ENCODE results near the gene CHAC2. TPM values are rescaled to one million over a fixed set of nuclear protein-coding genes. Genes with fewer than 3 reads are reported as not detected.

CHAC2 gene
- total RNA-seq, 3 donors from 2014 or later (not counting 1 experiment from before 2014, with no cell fraction given), result 0.83 to 1.5 (median 1.4) TPM

DNA sequence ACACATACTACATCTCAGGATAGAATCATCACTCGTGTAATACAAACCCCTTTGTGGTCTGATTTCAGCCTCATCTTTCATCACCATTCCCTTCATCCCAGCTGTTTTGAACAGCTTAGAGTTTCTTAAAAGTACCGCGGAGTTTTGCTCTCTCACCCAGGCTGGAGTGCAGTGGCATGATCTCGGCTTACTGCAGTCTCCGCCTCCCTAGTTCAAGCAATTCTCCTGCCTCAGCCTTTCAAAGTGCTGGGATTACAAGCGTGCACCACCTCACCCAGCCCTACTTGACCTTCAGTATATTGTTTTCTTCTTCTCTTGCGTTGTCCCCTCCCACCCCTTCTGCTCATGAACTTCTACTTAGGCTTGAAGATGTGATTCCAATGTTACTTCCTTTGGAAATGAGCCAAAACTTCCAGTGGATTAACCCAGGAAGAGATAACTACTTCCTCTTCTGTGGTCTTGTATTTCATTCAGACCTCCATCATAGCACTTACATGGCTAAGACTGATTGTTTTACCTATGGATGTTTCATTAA is 35.1 kb downstream of the CHAC2 start:
- Histone ChIP-seq H3K4me1 (ENCODE audit: control insufficient read depth, insufficient read depth, low read length) (no peaks in the 10 kb centered on the region), H3K27me3 (ENCODE audit: control insufficient read depth, insufficient read depth, low read length) (no peaks in the 10 kb centered on the region), H3K27ac (ENCODE audit: low read length) (no peak overlapping the region), H3K36me3 (ENCODE audit: control insufficient read depth, insufficient read depth, low read length) (peaks cover 74% of the 10 kb centered on the region), H3K9me3 (ENCODE audit: control insufficient read depth, insufficient read depth, low read length) (no peaks in the 10 kb centered on the region), H3K4me3 (ENCODE audit: low read length) (no peak overlapping the region)
- no peak overlapping the region for H3K4me3 Mint-ChIP-seq
- no peaks in the 10 kb centered on the region for H3K9me3 Mint-ChIP-seq
- 94% methylated on average over 7 of the region's 7 CpGs for WGBS (ENCODE audit: insufficient coverage)
- peaks cover 12% of the 10 kb centered on the region for H3K36me3 Mint-ChIP-seq
- TF ChIP-seq, protein P1, sequence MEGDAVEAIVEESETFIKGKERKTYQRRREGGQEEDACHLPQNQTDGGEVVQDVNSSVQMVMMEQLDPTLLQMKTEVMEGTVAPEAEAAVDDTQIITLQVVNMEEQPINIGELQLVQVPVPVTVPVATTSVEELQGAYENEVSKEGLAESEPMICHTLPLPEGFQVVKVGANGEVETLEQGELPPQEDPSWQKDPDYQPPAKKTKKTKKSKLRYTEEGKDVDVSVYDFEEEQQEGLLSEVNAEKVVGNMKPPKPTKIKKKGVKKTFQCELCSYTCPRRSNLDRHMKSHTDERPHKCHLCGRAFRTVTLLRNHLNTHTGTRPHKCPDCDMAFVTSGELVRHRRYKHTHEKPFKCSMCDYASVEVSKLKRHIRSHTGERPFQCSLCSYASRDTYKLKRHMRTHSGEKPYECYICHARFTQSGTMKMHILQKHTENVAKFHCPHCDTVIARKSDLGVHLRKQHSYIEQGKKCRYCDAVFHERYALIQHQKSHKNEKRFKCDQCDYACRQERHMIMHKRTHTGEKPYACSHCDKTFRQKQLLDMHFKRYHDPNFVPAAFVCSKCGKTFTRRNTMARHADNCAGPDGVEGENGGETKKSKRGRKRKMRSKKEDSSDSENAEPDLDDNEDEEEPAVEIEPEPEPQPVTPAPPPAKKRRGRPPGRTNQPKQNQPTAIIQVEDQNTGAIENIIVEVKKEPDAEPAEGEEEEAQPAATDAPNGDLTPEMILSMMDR (IDR thresholded peaks at IDR 0.05), result no peak
- no peaks in the 10 kb centered on the region for H3K27me3 Mint-ChIP-seq (ENCODE audit: low read depth in 2 of 2)
- no peak for DNase-seq
- H3K27ac Mint-ChIP-seq, result peak overlapping the region in 1 of 2 donors; percentile 0
- H3K4me1 Mint-ChIP-seq, result no peaks in the 10 kb centered on the region
- ATAC-seq, result no peak
- intact Hi-C loops (cut with micrococcal nuclease), result no loop called here

DNA sequence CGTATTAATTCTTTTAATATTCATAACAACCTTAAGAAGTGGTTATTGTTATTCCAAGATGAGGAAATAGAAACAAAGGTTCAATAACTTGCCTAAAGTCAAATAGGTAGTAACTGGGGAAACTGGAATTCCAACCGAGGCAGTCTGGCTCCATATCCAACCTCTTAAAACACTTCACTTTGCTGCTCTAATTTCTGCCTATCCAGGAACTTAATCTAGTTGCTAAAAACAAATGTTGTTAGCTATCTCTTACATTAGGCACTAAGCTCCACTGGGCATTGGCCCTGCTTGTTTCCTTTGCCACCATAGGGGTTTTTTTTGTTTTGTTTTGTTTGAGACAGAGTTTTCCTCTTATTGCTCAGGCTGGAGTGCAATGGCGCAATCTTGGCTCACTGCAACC is 44.0 kb downstream of the CHAC2 start:
- intact Hi-C loops (cut with micrococcal nuclease), result no loop called here
- Mint-ChIP-seq H3K9me3 (no peaks in the 10 kb centered on the region), H3K4me1 (no peaks in the 10 kb centered on the region), H3K36me3 (no peaks in the 10 kb centered on the region), H3K27me3 (ENCODE audit: low read depth in 2 of 2) (no peaks in the 10 kb centered on the region), H3K27ac (no peak overlapping the region), H3K4me3 (no peak overlapping the region)
- Histone ChIP-seq H3K9me3 (ENCODE audit: control insufficient read depth, insufficient read depth, low read length) (no peaks in the 10 kb centered on the region), H3K27me3 (ENCODE audit: control insufficient read depth, insufficient read depth, low read length) (no peaks in the 10 kb centered on the region), H3K27ac (ENCODE audit: low read length) (no peak overlapping the region), H3K36me3 (ENCODE audit: control insufficient read depth, insufficient read depth, low read length) (peaks cover 79% of the 10 kb centered on the region), H3K4me3 (ENCODE audit: low read length) (no peak overlapping the region), H3K4me1 (ENCODE audit: control insufficient read depth, insufficient read depth, low read length) (no peaks in the 10 kb centered on the region)
- ATAC-seq (no peak), DNase-seq (no peak)
- TF ChIP-seq, protein P1 (IDR thresholded peaks at IDR 0.05), result no peak
- WGBS (ENCODE audit: insufficient coverage), result 100% methylated on average over 2 of the region's 3 CpGs

- Histone ChIP-seq H3K4me1 (ENCODE audit: control insufficient read depth, insufficient read depth, low read length) (no peaks in the 10 kb centered on the region), H3K36me3 (ENCODE audit: control insufficient read depth, insufficient read depth, low read length) (peaks cover 78% of the 10 kb centered on the region), H3K9me3 (ENCODE audit: control insufficient read depth, insufficient read depth, low read length) (no peaks in the 10 kb centered on the region), H3K27me3 (ENCODE audit: control insufficient read depth, insufficient read depth, low read length) (no peaks in the 10 kb centered on the region), H3K4me3 (ENCODE audit: low read length) (no peak overlapping the region), H3K27ac (ENCODE audit: low read length) (no peak overlapping the region)
- DNase-seq (no peak), ATAC-seq (no peak)
- peaks cover 8% of the 10 kb centered on the region for H3K36me3 Mint-ChIP-seq
- TF ChIP-seq, protein P1 (IDR thresholded peaks at IDR 0.05), result no peak
- no peaks in the 10 kb centered on the region for H3K27me3 Mint-ChIP-seq (ENCODE audit: low read depth in 2 of 2)
- H3K4me1 Mint-ChIP-seq, result no peaks in the 10 kb centered on the region
- no peaks in the 10 kb centered on the region for H3K9me3 Mint-ChIP-seq
- H3K4me3 Mint-ChIP-seq, result no peak overlapping the region
- intact Hi-C loops (cut with micrococcal nuclease), result no loop called here
- H3K27ac Mint-ChIP-seq, result no peak overlapping the region
Observed at GRCh38 chr2:53813151-53813550, 45.5 kb downstream of the CHAC2 start.

GRCh38 chr2:53818854-53819435 is 51.3 kb downstream of the CHAC2 start:
- no peak overlapping the region for H3K27ac ChIP-seq (ENCODE audit: low read length)
- no peaks in the 10 kb centered on the region for H3K27me3 ChIP-seq (ENCODE audit: control insufficient read depth, insufficient read depth, low read length)
- intact Hi-C loops (cut with micrococcal nuclease), result no loop called here
- H3K9me3 Mint-ChIP-seq, result no peaks in the 10 kb centered on the region
- ATAC-seq (no peak), DNase-seq (no peak)
- peaks cover 8% of the 10 kb centered on the region for H3K36me3 Mint-ChIP-seq
- H3K27ac Mint-ChIP-seq, result no peak overlapping the region
- WGBS (ENCODE audit: insufficient coverage), result 93% methylated on average over 3 of the region's 3 CpGs
- H3K4me3 ChIP-seq (ENCODE audit: low read length), result no peak overlapping the region
- H3K4me1 ChIP-seq (ENCODE audit: control insufficient read depth, insufficient read depth, low read length), result no peaks in the 10 kb centered on the region
- no peak overlapping the region for H3K4me3 Mint-ChIP-seq
- H3K4me1 Mint-ChIP-seq, result no peaks in the 10 kb centered on the region
- H3K9me3 ChIP-seq (ENCODE audit: control insufficient read depth, insufficient read depth, low read length), result no peaks in the 10 kb centered on the region
- TF ChIP-seq, protein P1 (IDR thresholded peaks at IDR 0.05), result no peak
- H3K36me3 ChIP-seq (ENCODE audit: control insufficient read depth, insufficient read depth, low read length), result peaks cover 47% of the 10 kb centered on the region
- no peaks in the 10 kb centered on the region for H3K27me3 Mint-ChIP-seq (ENCODE audit: low read depth in 2 of 2)

All from natural killer cell (primary cell).